Neural progenitor cell (in vitro differentiated cells): ENCODE results near the gene CARMIL1.

Experiments
- EZH2 ChIP-seq: fragments of 200-600 bp; sonication (generic); IDR thresholded peaks from 2 replicates; pipeline ENCODE4 v1.6.1; 2017; ENCODE audit warnings: antibody characterized with exemption, mild to moderate bottlenecking, moderate library complexity
- TF ChIP-seq, protein P1 (sequence below): fragments of 200-600 bp; sonication (generic); IDR thresholded peaks from 2 replicates; pipeline ENCODE4 v1.5.1; 2017; ENCODE audit warnings: antibody characterized with exemption, mild to moderate bottlenecking

DNA sequence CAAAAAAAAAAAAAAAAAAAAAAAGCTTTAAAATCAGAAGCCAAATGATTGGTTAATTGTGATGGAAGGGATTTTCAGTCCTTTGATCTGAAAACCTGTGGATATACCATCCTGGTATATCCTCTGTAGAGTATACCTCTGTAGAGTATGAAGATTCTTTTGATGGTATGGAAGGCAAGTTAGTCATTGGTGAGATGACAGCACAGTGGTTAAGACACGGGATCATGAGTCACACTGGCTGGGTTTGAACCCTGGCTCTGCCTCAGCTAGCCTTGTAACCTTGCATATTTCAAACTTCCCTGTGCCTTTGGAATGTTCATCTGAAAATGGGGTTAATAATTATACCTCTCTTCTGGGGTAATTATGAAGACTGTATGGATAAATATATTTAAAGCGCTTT, 179.3 kb downstream of the CARMIL1 start:
- TF ChIP-seq, protein P1, sequence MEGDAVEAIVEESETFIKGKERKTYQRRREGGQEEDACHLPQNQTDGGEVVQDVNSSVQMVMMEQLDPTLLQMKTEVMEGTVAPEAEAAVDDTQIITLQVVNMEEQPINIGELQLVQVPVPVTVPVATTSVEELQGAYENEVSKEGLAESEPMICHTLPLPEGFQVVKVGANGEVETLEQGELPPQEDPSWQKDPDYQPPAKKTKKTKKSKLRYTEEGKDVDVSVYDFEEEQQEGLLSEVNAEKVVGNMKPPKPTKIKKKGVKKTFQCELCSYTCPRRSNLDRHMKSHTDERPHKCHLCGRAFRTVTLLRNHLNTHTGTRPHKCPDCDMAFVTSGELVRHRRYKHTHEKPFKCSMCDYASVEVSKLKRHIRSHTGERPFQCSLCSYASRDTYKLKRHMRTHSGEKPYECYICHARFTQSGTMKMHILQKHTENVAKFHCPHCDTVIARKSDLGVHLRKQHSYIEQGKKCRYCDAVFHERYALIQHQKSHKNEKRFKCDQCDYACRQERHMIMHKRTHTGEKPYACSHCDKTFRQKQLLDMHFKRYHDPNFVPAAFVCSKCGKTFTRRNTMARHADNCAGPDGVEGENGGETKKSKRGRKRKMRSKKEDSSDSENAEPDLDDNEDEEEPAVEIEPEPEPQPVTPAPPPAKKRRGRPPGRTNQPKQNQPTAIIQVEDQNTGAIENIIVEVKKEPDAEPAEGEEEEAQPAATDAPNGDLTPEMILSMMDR: no peak
- TF ChIP-seq EZH2: no peak
